ENCODE measurements around the gene ZBTB7C.

ZBTB7C gene

GRCh38 chr18:48324651-48325050 is 84.5 kb downstream of the ZBTB7C start:
- DNase-seq (ENCODE audit: low spot score): no peak

DNA sequence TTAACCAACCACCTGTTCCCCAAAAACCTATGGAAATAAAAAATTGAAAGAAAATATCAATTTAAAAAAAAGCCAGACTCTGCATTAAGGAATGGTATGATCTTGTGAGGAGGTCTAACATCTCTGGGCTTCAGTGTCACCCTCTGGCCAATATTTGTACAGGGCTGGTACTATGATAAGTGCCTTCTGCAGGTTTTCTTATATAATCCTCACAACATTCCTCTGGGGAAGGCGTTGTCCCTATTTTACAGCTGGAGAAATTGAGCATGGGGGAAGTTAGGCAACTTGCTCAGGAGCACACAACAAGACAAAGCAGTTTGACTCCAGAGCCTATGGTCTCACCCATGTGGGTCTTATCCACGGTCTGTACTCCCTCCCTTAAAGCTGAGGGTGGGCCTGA is 86.0 kb downstream of the ZBTB7C start:
- no peak for DNase-seq (ENCODE audit: low spot score)

DNA sequence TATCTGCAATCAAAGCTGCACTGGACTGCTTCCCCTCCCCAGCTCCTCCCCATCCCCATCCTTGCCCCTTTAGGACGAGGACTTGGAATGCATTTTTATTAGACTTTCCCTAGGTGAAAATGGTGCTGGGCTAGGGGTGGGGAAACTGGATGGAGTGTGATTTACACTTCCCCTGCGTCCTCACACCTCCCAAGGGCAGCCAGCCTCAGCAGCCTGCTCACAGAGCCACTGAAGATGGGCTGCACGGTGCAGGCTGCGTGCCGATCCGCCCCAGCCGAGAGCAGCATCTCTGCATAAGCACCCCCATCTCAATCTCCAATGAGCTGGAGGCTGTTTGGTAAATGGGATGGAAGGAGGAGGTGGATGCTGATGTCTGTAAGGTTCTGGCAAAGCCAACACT is 87.6 kb downstream of the ZBTB7C start:
- DNase-seq (ENCODE audit: low spot score): no peak

- no peak for DNase-seq (ENCODE audit: low spot score)
Measured at GRCh38 chr18:48321121-48321520, 88.1 kb downstream of the ZBTB7C start.

- no peak for DNase-seq (ENCODE audit: low spot score)
Measured at GRCh38 chr18:48320639-48320945, 88.6 kb downstream of the ZBTB7C start.

DNA sequence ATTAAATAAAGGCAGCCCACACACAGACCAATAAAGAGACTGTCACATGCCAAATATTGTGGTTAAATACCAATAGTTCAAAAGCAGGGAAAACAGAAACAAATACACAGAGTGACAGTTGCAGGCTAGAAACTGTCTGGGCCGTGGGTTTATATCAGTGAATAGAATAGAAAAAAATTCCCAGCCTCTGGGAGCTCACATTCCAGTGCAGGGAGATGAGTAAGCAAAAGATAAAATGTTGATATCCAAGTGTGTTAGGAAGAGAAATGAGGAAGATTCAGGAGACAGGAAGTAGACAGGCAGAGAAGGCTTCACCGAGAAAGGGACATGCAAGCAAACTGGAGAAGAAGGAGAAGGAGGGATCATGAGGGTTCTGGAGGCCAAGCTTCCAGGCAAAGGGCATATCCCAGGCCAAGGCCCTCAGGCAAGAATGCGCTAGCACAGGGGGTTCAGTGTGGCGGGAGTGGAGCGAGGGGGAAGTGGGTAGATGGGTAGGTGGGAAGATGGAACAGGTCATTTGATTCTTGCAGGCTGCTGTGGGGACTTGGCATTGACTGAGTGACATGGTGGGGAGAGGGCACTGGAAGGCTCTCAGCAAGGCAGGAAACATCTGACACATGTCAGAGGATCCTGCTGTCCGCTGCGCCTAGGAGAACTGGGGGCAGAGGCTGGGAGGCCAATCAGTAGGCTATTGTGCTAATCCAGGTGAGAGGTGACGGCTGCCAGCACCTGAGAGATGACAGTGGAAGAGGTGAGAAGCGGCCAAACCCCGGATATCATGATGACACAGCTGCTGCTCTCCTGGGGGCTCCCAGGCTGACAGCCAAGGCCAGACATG is 89.2 kb downstream of the ZBTB7C start:
- DNase-seq (ENCODE audit: low spot score): no peak

DNA sequence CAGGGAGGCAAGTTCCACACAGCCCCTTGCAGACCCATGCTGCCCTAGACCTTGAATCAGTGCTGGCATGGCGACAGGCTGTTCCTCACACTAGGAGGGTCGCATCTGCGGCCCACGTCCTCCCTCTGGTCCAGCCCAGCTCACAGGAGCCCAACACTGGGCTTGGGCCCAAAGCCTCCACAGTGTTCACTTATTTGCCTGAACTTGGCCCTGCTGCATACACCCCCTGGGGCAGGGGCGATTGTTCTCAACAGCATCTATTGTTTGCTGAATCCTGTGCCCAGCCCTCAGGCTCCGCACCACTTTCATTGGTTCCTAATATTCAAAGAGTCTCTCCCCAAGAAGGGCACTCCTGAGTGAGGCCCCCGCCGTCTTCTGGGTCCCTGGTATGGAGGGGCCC is 90.7 kb downstream of the ZBTB7C start:
- no peak for DNase-seq (ENCODE audit: low spot score)

- no peak for DNase-seq (ENCODE audit: low spot score)
Measured at GRCh38 chr18:48317781-48318381, 91.3 kb downstream of the ZBTB7C start.

DNA sequence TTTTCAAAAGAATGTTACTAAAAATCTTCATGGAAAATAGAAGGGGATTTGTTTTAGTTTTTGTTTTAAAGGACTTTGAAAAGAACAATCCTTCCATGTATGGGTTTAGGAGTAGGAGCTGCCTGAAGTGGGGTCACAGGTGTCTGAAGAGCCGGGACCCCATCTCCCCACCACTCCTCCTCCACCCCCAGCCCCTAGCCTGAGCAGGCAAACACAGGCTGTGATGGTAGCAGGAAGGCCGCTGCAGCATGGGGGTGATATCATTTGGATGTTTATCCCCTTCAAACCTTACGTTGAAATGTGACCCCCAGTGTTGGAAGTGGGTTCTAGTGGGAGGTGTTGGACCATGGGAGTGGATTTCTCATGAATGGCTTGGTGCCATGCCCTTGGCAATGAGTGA is 93.0 kb downstream of the ZBTB7C start:
- no peak for DNase-seq (ENCODE audit: low spot score)

DNA sequence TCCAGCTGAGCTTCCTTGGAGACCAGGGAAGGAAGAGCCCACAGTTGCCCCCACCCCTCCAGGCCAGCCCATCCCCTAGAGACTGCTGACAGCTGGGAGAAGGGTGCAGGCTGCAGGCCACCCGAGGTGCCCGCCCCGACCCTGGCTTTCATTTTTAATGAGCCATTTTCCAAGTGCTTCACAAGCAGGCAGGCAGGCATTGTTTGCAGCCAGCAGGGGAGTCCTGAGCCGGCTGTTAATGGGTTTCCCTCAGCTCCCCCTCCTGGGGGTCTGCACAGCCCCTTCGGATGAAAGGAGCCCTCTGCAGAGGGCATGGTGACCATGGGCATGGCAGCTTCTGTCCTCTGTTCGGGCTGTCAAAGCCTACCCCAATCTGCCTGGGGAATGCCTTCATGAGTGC is 94.5 kb downstream of the ZBTB7C start:
- DNase-seq (ENCODE audit: low spot score): no peak

GRCh38 chr18:48313792-48314191 is 95.4 kb downstream of the ZBTB7C start:
- DNase-seq (ENCODE audit: low spot score): no peak

DNA sequence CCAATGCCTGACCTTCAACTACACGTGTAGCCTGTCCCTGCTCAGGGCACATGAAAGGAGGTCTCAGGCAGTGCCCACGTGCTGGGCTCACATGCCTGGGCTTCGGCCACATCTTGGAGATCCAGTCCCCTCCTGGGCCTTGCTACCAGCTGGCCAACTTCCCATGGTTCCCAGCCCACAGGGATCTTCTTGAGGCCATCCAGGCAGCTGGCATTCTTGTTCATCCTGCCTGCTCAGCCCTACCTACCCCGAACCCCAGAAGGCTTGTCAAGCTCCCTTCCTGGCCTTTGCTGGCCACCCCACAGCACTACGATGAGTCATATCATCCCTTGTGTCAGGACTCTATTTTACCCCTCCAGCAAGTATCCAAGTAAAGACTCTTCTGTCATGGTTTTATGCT is 97.1 kb downstream of the ZBTB7C start:
- no peak for DNase-seq (ENCODE audit: low spot score)

DNA sequence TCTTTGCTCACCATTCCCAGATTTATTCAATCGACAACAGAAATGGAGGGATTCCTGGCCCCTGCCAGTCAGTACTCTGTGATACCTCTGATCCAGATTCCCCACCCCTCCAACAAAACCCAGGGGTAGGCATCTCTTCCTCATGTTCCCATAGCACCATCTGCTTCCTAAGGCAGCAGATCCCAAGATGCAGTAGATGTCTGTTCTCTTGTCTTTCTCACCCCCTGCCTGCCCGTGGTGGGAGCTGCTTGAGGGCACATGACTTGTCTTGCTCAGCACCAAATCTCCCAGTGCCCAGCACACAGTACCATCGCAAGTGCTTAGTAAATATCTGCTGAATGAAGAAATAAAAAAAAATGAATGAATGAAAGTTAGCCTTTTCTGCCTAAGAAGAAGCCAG is 98.2 kb downstream of the ZBTB7C start:
- DNase-seq (ENCODE audit: low spot score): no peak

DNA sequence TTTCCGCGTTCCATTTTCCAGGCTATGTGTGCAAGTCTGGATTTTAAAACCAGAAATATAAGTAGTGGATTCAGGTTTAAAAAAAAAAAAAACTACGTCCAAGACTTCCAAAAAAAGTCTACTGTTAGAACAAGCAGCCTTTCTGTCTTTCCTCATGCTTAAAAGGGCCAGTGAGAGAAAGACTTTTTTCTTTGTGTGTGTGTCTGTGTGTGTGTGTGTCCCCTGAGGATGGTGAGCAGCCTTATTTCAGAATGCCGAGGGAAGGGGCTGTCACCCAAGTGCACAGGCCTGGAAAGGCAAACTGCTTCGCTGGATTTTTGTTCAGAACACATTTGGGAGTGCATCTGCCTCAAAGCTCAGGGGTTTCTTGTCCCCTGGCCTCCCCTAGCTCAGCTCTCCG is 98.8 kb downstream of the ZBTB7C start:
- no peak for DNase-seq (ENCODE audit: low spot score)

GRCh38 chr18:48308755-48309575 is 100.2 kb downstream of the ZBTB7C start:
- DNase-seq (ENCODE audit: low spot score): no peak

GRCh38 chr18:48308027-48308635 is 101.1 kb downstream of the ZBTB7C start:
- no peak for DNase-seq (ENCODE audit: low spot score)

DNA sequence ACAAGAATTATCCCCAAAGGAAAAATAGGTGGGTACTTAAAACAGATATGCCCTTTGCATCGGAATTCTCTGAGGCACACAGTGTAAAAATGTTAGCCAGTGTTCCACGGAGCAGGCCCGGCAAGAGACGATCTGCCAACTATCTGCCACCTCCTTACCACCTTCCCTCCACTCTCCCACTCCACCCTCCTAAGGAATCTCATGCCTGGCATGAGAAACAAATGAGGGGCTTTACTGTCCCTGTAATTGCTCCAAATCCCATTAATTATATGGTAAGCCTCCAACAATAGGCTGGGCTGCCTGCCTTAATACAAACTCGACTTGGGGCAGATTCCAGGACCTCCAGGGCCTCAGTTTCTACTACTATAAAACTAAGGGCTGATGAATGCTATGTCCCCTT is 102.3 kb downstream of the ZBTB7C start:
- DNase-seq (ENCODE audit: low spot score): no peak

GRCh38 chr18:48304906-48305693 is 104.1 kb downstream of the ZBTB7C start:
- DNase-seq (ENCODE audit: low spot score): no peak

- no peak for DNase-seq (ENCODE audit: low spot score)
Measured at GRCh38 chr18:48303883-48304282, 105.3 kb downstream of the ZBTB7C start.

- DNase-seq (ENCODE audit: low spot score): no peak
Measured at GRCh38 chr18:48302736-48303135, 106.4 kb downstream of the ZBTB7C start.

DNA sequence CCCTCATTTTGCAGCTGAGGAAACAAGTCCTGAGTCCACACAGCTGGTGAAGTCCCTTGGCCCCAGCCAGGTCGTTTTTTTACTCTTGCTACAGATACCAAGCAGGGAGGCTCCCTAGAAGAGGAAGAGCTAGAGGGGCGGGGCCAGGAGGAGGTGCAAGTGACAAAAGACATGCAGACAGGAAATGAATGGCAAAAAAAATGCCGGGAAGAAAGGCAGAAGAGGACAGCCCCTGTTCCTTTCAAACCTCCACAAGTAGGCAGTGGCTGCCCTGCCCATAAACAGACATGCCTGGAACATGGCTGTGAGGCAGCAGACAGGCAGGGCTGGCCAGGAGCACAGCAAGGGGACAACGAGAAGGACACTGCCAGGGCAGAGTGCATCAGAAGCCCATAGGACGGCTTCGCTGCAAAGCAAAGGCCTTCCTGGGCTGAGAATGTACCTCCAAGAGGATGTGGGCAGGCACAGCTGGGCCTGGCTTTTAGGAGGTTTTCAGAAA is 108.7 kb downstream of the ZBTB7C start:
- DNase-seq (ENCODE audit: low spot score): no peak

DNA sequence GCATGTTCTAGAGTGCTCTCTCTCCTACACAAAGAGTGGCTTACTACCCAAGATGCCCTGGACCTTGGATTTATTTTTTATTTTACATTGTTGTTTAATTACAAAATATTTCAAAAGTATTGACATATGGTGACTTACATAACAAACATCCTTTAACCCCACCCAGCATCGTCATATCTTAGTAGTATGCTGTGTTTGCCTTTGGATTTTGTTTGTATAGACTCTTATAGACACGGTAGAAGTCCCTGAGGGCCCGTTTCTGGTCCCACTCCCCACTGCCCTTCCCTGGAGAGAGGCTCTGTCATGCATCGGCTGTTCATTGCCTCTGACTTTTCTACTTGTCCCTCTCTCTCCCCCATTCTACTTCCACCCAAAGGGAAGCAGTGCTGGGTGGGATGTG is 112.0 kb downstream of the ZBTB7C start:
- DNase-seq (ENCODE audit: low spot score): no peak

All from RKO (cell line).